Keratinocyte (primary cell): ENCODE results near the gene ZNF598. TPM values are rescaled to one million over a fixed set of nuclear protein-coding genes. Genes with fewer than 3 reads are reported as not detected.

Source experiments
- DNase-seq: peaks from one replicate; pipeline ENCODE4 v3.0.0-alpha.2; 2011; ENCODE audit warnings: low read depth, missing footprints, low spot score
- FAIRE-seq: peaks from 2 replicates; lab custom pipeline; 2011; peaks lifted over from hg19 to GRCh38; lab: Jason Lieb, UNC
- H2AFZ ChIP-seq: 2 replicates; pipeline ENCODE4 v1.6.0; 2012; ENCODE audit warnings: low read length, control low read depth, inconsistent platforms; ENCODE audit not compliant: control insufficient read depth
- H3K27ac ChIP-seq: 2 replicates; pipeline ENCODE4 v1.5.1; 2011; ENCODE audit warnings: low read length; ENCODE audit not compliant: control insufficient read depth, insufficient read depth
- H3K27me3 ChIP-seq: 3 replicates; pipeline ENCODE4 v1.6.0; 2011; ENCODE audit warnings: low read length; ENCODE audit not compliant: control insufficient read depth, insufficient read depth; ENCODE audit errors: extremely low read depth
- H3K36me3 ChIP-seq, 2 experiments: 2 replicates in 1 of 2; 3 replicates in 1 of 2; pipeline ENCODE4 v1.5.1; 2011; ENCODE audit warnings: low read length in 2 of 2, mild to moderate bottlenecking in 1 of 2; ENCODE audit not compliant: control insufficient read depth in 2 of 2, insufficient read depth in 2 of 2; ENCODE audit errors: extremely low read depth in 1 of 2
- H3K4me1 ChIP-seq: 3 replicates; pipeline ENCODE4 v1.5.1; 2011; ENCODE audit warnings: low read length; ENCODE audit not compliant: control insufficient read depth, insufficient read depth; ENCODE audit errors: extremely low read depth
- H3K4me2 ChIP-seq: 3 replicates; pipeline ENCODE4 v1.6.0; 2011; ENCODE audit warnings: low read depth, low read length; ENCODE audit not compliant: control insufficient read depth, insufficient read depth; ENCODE audit errors: extremely low read depth
- H3K4me3 ChIP-seq, 3 experiments: fragments of 200-600 bp in 1 of 3; sonication (generic) in 1 of 3; 2 replicates in 2 of 3; 3 replicates in 1 of 3; pipeline ENCODE4 v1.5.1; 2011 to 2016; ENCODE audit warnings: low read length in 3 of 3, mild to moderate bottlenecking in 3 of 3, control low read depth in 2 of 3, inconsistent platforms in 1 of 3, low read depth in 1 of 3, mixed read lengths in 1 of 3, mixed run types in 1 of 3, moderate library complexity in 1 of 3; ENCODE audit not compliant: control insufficient read depth in 2 of 3, insufficient read depth in 2 of 3; ENCODE audit errors: extremely low read depth in 1 of 3
- H3K79me2 ChIP-seq: 2 replicates; pipeline ENCODE4 v1.6.0; 2012; ENCODE audit warnings: low read length; ENCODE audit not compliant: control insufficient read depth, insufficient read depth
- H3K9ac ChIP-seq: 3 replicates; pipeline ENCODE4 v1.6.0; 2011; ENCODE audit warnings: low read length; ENCODE audit not compliant: control insufficient read depth, insufficient read depth; ENCODE audit errors: extremely low read depth
- H3K9me1 ChIP-seq: 3 replicates; pipeline ENCODE4 v1.6.0; 2011; ENCODE audit warnings: low read length; ENCODE audit not compliant: control insufficient read depth, insufficient read depth; ENCODE audit errors: extremely low read depth
- H3K9me3 ChIP-seq: 2 replicates; pipeline ENCODE4 v1.5.1; 2012; ENCODE audit warnings: low read depth, low read length; ENCODE audit not compliant: control insufficient read depth
- H4K20me1 ChIP-seq: 3 replicates; pipeline ENCODE4 v1.6.0; 2011; ENCODE audit warnings: low read length; ENCODE audit not compliant: control insufficient read depth, insufficient read depth; ENCODE audit errors: extremely low read depth
- CTCF ChIP-seq, 3 experiments: IDR thresholded peaks in 1 of 3; conservative IDR thresholded peaks in 1 of 3; optimal IDR thresholded peaks in 1 of 3; 2 replicates in 2 of 3; 3 replicates in 1 of 3; pipeline versions ENCODE3 to v1.5.1; 2011; ENCODE audit warnings: low read length in 3 of 3, mild to moderate bottlenecking in 3 of 3, moderate library complexity in 2 of 3, control low read depth in 1 of 3, inconsistent platforms in 1 of 3; ENCODE audit not compliant: insufficient read depth in 2 of 3; ENCODE audit errors: extremely low read depth in 1 of 3
- EZH2 ChIP-seq: IDR thresholded peaks from one replicate; pipeline ENCODE4 v1.6.1; 2012; ENCODE audit warnings: inconsistent platforms, mild to moderate bottlenecking, low read length, moderate library complexity
- dilution Hi-C: fragments of 300-500 bp; cut with MboI; formaldehyde crosslinking; loops from one replicate; pipeline ENCODE4 v1.7.0; 2020; ENCODE audit warnings: low sequenced_read_pairs; ENCODE audit not compliant: extremely low pct_ligation_motif_present
- polyA plus RNA-seq, 5 experiments: library from polyadenylated mRNA; depleted of rRNA in 3 of 5; stranded (reverse) in 3 of 5; stranded (forward) in 1 of 5; unstranded in 1 of 5; fragments of >200 nt; gene quantifications; 1 replicate in 1 of 5; 2 replicates in 3 of 5; 3 replicates in 1 of 5; pipeline versions ENCODE4 v1.2.1 to v1.2.3, GENCODE V29; 2011 to 2012; ENCODE audit warnings: missing spikeins in 2 of 5, low read depth in 1 of 5, low replicate concordance in 1 of 5

The ZNF598 gene
- polyA plus RNA-seq, 1 donor (not counting 4 experiments of a cell fraction or from before 2014, with no cell fraction given) = 18.0 TPM

DNA sequence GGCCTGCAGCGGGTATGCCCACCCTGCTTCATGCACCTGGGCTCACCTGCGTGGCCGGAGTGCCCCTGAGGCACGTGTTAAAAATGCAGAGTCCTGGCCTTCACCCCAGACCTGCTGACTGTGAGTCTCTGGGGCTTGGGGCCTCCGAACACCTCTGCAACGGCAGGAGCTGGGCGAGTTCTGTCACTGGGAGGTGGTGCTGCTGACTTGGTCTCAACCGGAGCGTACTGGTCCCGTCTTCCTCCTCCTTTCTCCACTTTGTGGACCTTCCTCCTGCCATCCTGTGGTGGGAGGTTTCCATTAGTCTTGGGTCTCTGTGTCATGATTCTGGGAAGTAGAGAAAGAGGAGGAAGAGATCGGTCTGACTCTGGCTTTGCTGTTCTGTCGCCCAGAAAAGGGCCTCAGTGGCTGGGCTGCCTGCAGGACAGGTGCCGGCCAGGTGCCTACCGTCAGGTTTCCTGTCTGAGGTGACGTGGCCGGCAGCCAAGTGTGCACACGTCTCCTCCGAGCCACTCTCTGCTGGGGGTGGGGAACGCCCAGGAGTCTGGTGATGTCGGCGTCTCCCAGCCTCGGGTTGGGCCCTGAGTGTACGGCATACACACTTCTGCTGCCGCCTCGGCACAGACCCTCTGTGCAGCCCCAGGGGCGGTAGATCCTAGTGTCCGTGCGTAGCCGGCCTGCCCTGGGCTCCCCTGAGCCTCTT lies 45.1 kb upstream of the ZNF598 start:
- Histone ChIP-seq H3K36me3 (peaks cover 8 to 22% of the 10 kb centered on the region in 2 experiments), H3K4me3 (no peak overlapping the region), H3K4me1 (no peaks in the 10 kb centered on the region), H3K27me3 (no peaks in the 10 kb centered on the region), H3K4me2 (no peak overlapping the region), H3K9ac (no peak overlapping the region), H3K9me1 (no peaks in the 10 kb centered on the region), H4K20me1 (no peaks in the 10 kb centered on the region), H3K9me3 (no peaks in the 10 kb centered on the region), H3K79me2 (no peaks in the 10 kb centered on the region), H2AFZ (no peak overlapping the region), H3K27ac (no peak overlapping the region)
- TF ChIP-seq EZH2 (no peak), CTCF (optimal IDR thresholded peaks at IDR 0.05 in 1 of 3, IDR thresholded peaks at IDR 0.05 in 1 of 3, conservative IDR thresholded peaks at IDR 0.05 in 1 of 3; ENCODE audit: extremely low read depth in 1 of 3, insufficient read depth in 2 of 3, low read length in 3 of 3) (no peak)
- FAIRE-seq (no peak), DNase-seq (no peak)
- dilution Hi-C loops = no loop called here

DNA sequence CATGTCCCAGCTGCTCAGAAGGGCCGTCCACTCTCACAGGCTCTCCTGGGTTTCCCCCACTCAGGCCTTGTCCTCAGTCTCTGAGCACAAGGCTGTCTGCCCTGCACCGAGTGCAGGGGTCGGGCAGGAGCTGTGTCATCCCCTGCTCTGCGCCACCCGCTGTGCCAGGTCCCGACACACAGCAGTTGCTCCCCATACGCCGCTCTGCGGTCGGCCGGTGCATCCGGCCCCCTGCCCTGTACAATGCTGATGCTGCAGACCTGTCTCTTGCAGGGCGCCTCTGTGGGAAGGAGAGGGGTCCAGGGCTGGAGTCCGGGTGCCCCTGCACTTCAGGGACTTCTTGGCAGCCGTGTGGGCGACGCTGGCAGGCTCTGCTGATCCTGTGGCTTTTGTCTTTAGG lies 44.3 kb upstream of the ZNF598 start:
- Histone ChIP-seq H3K9me3 (no peaks in the 10 kb centered on the region), H3K9ac (no peak overlapping the region), H3K36me3 (peaks cover 8 to 22% of the 10 kb centered on the region in 2 experiments), H3K79me2 (peaks cover 3% of the 10 kb centered on the region), H3K4me3 (no peak overlapping the region), H4K20me1 (no peaks in the 10 kb centered on the region), H2AFZ (no peak overlapping the region), H3K27ac (no peak overlapping the region), H3K4me1 (peaks cover 1% of the 10 kb centered on the region), H3K9me1 (no peaks in the 10 kb centered on the region), H3K27me3 (no peaks in the 10 kb centered on the region), H3K4me2 (no peak overlapping the region)
- DNase-seq = no peak
- FAIRE-seq = no peak
- dilution Hi-C loops = no loop called here
- TF ChIP-seq CTCF (optimal IDR thresholded peaks at IDR 0.05 in 1 of 3, IDR thresholded peaks at IDR 0.05 in 1 of 3, conservative IDR thresholded peaks at IDR 0.05 in 1 of 3; ENCODE audit: extremely low read depth in 1 of 3, insufficient read depth in 2 of 3, low read length in 3 of 3) (no peak), EZH2 (no peak)
